GM10266 (cell line): Measurements from ENCODE around the gene GABBR2.

ENCODE experiments used
- DNase-seq: peaks from one replicate; pipeline ENCODE4 v3.0.0; 2012; ENCODE audit errors: extremely low spot score
- CTCF ChIP-seq: IDR thresholded peaks from 2 replicates; pipeline ENCODE4 v1.5.1; 2012; ENCODE audit warnings: mild to moderate bottlenecking, low read depth; ENCODE audit not compliant: control insufficient read depth, insufficient read depth; ENCODE audit errors: missing control alignments

The GABBR2 gene

GRCh38 chr9:98302938-98303632, 405.6 kb downstream of the GABBR2 start:
- no peak for DNase-seq
- TF ChIP-seq CTCF: no peak

- DNase-seq: no peak
- no peak for TF ChIP-seq CTCF
Observed at GRCh38 chr9:98302150-98302549, 406.6 kb downstream of the GABBR2 start.

- DNase-seq: no peak
- no peak for TF ChIP-seq CTCF
Observed at GRCh38 chr9:98300611-98301010, 408.1 kb downstream of the GABBR2 start.

GRCh38 chr9:98298476-98298875, 410.3 kb downstream of the GABBR2 start:
- no peak for DNase-seq
- TF ChIP-seq CTCF: no peak

- DNase-seq: no peak
- no peak for TF ChIP-seq CTCF
Observed at GRCh38 chr9:98295824-98296223, 412.9 kb downstream of the GABBR2 start.

GRCh38 chr9:98291820-98292219, 416.9 kb downstream of the GABBR2 start:
- no peak for TF ChIP-seq CTCF
- DNase-seq: no peak

- TF ChIP-seq CTCF: no peak
- DNase-seq: no peak
Observed at GRCh38 chr9:98290411-98290810, 418.3 kb downstream of the GABBR2 start.
